Breast epithelium (tissue), 3 donors: ENCODE measurements around the gene ITGA3.

Experiments used
- POLR2A ChIP-seq: fragments of 450-650 bp; IDR thresholded peaks from one replicate; pipeline ENCODE4 v1.6.1; 2016; ENCODE audit warnings: antibody characterized with exemption, mild to moderate bottlenecking, moderate library complexity
- POLR2AphosphoS5 ChIP-seq, 3 donors: sonication (generic); formaldehyde crosslinking; IDR thresholded peaks; one replicate each; pipeline ENCODE4 v1.6.1; 2017; ENCODE audit warnings: antibody characterized with exemption in 3 of 3
- TF ChIP-seq, protein P1 (sequence below), 3 donors: fragments of 450-650 bp; IDR thresholded peaks; one replicate each; pipeline ENCODE4 v1.5.1; 2016 to 2017; ENCODE audit warnings: antibody characterized with exemption in 3 of 3, mild to moderate bottlenecking in 3 of 3, moderate library complexity in 3 of 3

DNA sequence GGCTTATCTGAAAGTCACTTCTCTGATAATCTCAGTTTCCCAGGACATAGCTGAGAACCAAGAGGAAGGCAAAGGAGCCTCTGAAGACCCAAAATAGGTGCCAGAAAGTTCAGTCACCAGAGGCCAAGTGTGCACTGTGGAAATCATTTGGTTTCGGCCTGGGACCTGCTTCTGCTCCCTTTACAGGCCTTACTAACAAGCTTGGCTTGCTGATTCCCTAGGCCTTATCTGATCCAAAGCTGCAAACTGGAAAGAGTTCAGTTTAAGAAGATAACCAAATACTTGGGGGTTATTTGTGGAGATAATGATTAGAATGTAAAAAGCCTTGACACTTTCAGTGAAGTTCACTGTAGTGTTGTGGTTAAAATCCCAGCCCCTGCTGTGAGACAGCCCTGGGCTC is 17.0 kb downstream of the ITGA3 start:
- TF ChIP-seq POLR2A, result no peak
- TF ChIP-seq, protein P1, sequence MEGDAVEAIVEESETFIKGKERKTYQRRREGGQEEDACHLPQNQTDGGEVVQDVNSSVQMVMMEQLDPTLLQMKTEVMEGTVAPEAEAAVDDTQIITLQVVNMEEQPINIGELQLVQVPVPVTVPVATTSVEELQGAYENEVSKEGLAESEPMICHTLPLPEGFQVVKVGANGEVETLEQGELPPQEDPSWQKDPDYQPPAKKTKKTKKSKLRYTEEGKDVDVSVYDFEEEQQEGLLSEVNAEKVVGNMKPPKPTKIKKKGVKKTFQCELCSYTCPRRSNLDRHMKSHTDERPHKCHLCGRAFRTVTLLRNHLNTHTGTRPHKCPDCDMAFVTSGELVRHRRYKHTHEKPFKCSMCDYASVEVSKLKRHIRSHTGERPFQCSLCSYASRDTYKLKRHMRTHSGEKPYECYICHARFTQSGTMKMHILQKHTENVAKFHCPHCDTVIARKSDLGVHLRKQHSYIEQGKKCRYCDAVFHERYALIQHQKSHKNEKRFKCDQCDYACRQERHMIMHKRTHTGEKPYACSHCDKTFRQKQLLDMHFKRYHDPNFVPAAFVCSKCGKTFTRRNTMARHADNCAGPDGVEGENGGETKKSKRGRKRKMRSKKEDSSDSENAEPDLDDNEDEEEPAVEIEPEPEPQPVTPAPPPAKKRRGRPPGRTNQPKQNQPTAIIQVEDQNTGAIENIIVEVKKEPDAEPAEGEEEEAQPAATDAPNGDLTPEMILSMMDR (IDR thresholded peaks at IDR 0.05), result no peak
- TF ChIP-seq POLR2AphosphoS5 (IDR thresholded peaks at IDR 0.05), result no peak
